Psoas muscle (tissue), 8 donors: ENCODE results near the gene DNAAF5. TPM values are rescaled to one million over a fixed set of nuclear protein-coding genes. Genes with fewer than 3 reads are reported as not detected.

Experiments used
- ATAC-seq, 4 donors: fragments of 200-7000 bp; cut with Tn5 transposase; one replicate each; pipeline ENCODE4 v1.9.1; 2020; ENCODE audit warnings: moderate library complexity in 3 of 4, mild to moderate bottlenecking in 2 of 4
- DNase-seq, 2 donors: peaks; one replicate each; pipeline ENCODE4 v3.0.0-alpha.2; 2020
- H3K27ac ChIP-seq: fragments of 200-600 bp; one replicate; pipeline ENCODE4 v1.8.0; 2022
- H3K27me3 ChIP-seq, 3 donors: fragments of 200-600 bp in 1 of 3; one replicate each; pipeline versions ENCODE4 v1.6.1 to v1.8.0; 2013 to 2022; ENCODE audit warnings: low read length in 2 of 3, mild to moderate bottlenecking in 2 of 3, moderate library complexity in 1 of 3; ENCODE audit not compliant: insufficient read depth in 3 of 3
- H3K36me3 ChIP-seq, 2 donors: fragments of 200-600 bp in 1 of 2; one replicate each; pipeline versions ENCODE4 v1.6.1 to v1.8.0; 2013 to 2022; ENCODE audit warnings: low read depth in 1 of 2, mild to moderate bottlenecking in 1 of 2, moderate library complexity in 1 of 2; ENCODE audit not compliant: insufficient read depth in 1 of 2
- H3K4me1 ChIP-seq: fragments of 200-600 bp; one replicate; pipeline ENCODE4 v1.8.0; 2022
- H3K4me3 ChIP-seq: fragments of 200-600 bp; one replicate; pipeline ENCODE4 v1.8.0; 2022; ENCODE audit warnings: mild to moderate bottlenecking
- H3K9me3 ChIP-seq: fragments of 200-600 bp; one replicate; pipeline ENCODE4 v1.8.0; 2022
- CTCF ChIP-seq: fragments of 200-600 bp; IDR thresholded peaks from one replicate; pipeline ENCODE4 v1.8.0; 2022; ENCODE audit warnings: antibody characterized with exemption
- WGBS, 3 donors: extraction: QIAGEN DNeasy Blood & Tissue Kit; methylation state at CpG; one replicate each; pipeline versions ENCODE4 v1.1.6 to v1.1.7; 2013; 5-methylcytosine and 5-hydroxymethylcytosine counted together
- intact Hi-C, 2 donors: fragments of 100-400 bp; cut with DNase I; formaldehyde crosslinking; loops; one replicate each; pipeline versions ENCODE4 v1.11.0 to v1.14.2; 2022
- polyA plus RNA-seq, 3 donors: library from polyadenylated mRNA; stranded (reverse); fragments of 200-250 nt; gene quantifications; one replicate each; pipeline ENCODE4 v1.2.3, GENCODE V29; 2013
- total RNA-seq, 4 donors: library from RNA; stranded (reverse); fragmentation: NEBNext Ultra II Directional in 2 of 4; extraction: Animal tissue kit (Norgen Biotek cat#: 25700) in 2 of 4; gene quantifications; one replicate each; pipeline versions ENCODE4 v1.2.1 to v1.2.4, GENCODE V29; 2021 to 2023
- donor health status: healthy with polysubstance abuse.
- donor health status: DM: no; HTN: no; CAD: no; lungs with moderate emphysema.
- donor health status: Bipolar disorder and iron deficiency.
- donor health status: healthy.
- donor health status: DM: yes; HTN: yes; CAD: no.
- donor health status: DM: no; HTN: no; CAD: no.
- donor health status: DM: no; HTN: no; CAD: no.
- donor health status: DM: yes; HTN: yes; CAD: no.

Gene DNAAF5
- total and polyA plus RNA-seq, 7 donors: 9.3 to 26.7 (median 17.8) TPM

GRCh38 chr7:711093-711921, 15.2 kb upstream of the DNAAF5 start:
- H3K27ac ChIP-seq: no peak overlapping the region
- H3K4me3 ChIP-seq: peak overlapping the region; percentile 56
- WGBS, 3 donors: 51 to 62% (median 57%) methylated on average over 41 to 45 of the region's 45 CpGs
- H3K27me3 ChIP-seq: peaks cover 0 to 10% (median 7%) of the 10 kb centered on the region in 3 donors
- intact Hi-C loops: no loop called here
- no peaks in the 10 kb centered on the region for H3K4me1 ChIP-seq
- DNase-seq: no peak
- no peaks in the 10 kb centered on the region for H3K9me3 ChIP-seq
- H3K36me3 ChIP-seq: no peaks in the 10 kb centered on the region
- no peak for ATAC-seq
- no peak for TF ChIP-seq CTCF

- TF ChIP-seq CTCF: no peak
- 4 to 10% (median 9%) methylated on average over 5 to 44 of the region's 44 CpGs for WGBS, 3 donors
- no peaks in the 10 kb centered on the region for H3K36me3 ChIP-seq
- DNase-seq (no peak), ATAC-seq (no peak)
- intact Hi-C loops: no loop called here
- no peaks in the 10 kb centered on the region for H3K9me3 ChIP-seq
- no peaks in the 10 kb centered on the region for H3K4me1 ChIP-seq
- no peak overlapping the region for H3K27ac ChIP-seq
- H3K4me3 ChIP-seq: peak overlapping the region; percentile 56
- H3K27me3 ChIP-seq: peaks cover 0 to 10% (median 7%) of the 10 kb centered on the region in 3 donors
These were observed 14.5 kb upstream of the DNAAF5 start for GRCh38 chr7:711922-712380.

GRCh38 chr7:712381-713138, 13.9 kb upstream of the DNAAF5 start:
- Histone ChIP-seq H3K4me3 (peak overlapping the region; percentile 56), H3K9me3 (no peaks in the 10 kb centered on the region), H3K27ac (no peak overlapping the region), H3K4me1 (no peaks in the 10 kb centered on the region), H3K27me3 (peaks cover 0 to 10% (median 7%) of the 10 kb centered on the region in 3 donors), H3K36me3 (no peaks in the 10 kb centered on the region)
- intact Hi-C loops: no loop called here
- 14 to 31% (median 19%) methylated on average over 29 to 73 of the region's 74 CpGs for WGBS, 3 donors
- TF ChIP-seq CTCF: no peak
- no peak for DNase-seq
- ATAC-seq: no peak

- intact Hi-C loops: no loop called here
- Histone ChIP-seq H3K27me3 (peaks cover 0 to 10% (median 7%) of the 10 kb centered on the region in 3 donors), H3K36me3 (no peaks in the 10 kb centered on the region), H3K4me1 (no peaks in the 10 kb centered on the region), H3K9me3 (no peaks in the 10 kb centered on the region), H3K27ac (no peak overlapping the region), H3K4me3 (no peak overlapping the region)
- 89 to 92% (median 90%) methylated on average over 9 of the region's 9 CpGs for WGBS, 3 donors
- ATAC-seq (no peak), DNase-seq (no peak)
- no peak for TF ChIP-seq CTCF
These were observed 13.4 kb upstream of the DNAAF5 start for GRCh38 chr7:713139-713457.
